NCI-H1436 treated with DMSO at 0.1 percent for 48 hours (cell line): ENCODE measurements around the gene ZNF469.

ENCODE experiments used
- DNase-seq: peaks from one replicate; lab custom pipeline; 2025; lab: John Stamatoyannopoulos, UW

Gene ZNF469

GRCh38 chr16:88378836-88379693 lies 3.7 kb upstream of the ZNF469 start:
- no peak for DNase-seq

DNA sequence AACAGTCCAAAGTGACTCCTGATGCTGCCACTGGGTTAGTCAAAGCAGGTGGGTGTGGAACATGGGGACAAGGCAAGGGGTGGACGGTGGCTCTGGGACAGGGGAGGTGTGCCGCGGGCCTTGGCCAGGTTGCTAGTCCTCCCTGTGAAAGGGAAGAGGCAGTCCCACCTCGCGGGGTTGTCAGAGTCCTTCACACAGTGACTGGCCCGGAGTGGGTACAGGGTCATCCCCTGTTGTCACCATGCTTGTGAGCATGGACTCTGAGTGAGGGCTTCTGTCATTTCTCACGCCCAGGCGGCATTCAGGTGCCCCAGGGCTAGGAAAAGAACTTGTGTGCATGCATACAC lies 3.1 kb upstream of the ZNF469 start:
- DNase-seq, result no peak

GRCh38 chr16:88380099-88380498 lies 2.7 kb upstream of the ZNF469 start:
- no peak for DNase-seq

- DNase-seq, result no peak
Observed at GRCh38 chr16:88380619-88381018, 2.1 kb upstream of the ZNF469 start.

- no peak for DNase-seq
Observed at GRCh38 chr16:88381820-88382451, 823 bp upstream of the ZNF469 start.

- DNase-seq, result no peak
Observed at GRCh38 chr16:88383401-88384221, 852 bp downstream of the ZNF469 start.

DNA sequence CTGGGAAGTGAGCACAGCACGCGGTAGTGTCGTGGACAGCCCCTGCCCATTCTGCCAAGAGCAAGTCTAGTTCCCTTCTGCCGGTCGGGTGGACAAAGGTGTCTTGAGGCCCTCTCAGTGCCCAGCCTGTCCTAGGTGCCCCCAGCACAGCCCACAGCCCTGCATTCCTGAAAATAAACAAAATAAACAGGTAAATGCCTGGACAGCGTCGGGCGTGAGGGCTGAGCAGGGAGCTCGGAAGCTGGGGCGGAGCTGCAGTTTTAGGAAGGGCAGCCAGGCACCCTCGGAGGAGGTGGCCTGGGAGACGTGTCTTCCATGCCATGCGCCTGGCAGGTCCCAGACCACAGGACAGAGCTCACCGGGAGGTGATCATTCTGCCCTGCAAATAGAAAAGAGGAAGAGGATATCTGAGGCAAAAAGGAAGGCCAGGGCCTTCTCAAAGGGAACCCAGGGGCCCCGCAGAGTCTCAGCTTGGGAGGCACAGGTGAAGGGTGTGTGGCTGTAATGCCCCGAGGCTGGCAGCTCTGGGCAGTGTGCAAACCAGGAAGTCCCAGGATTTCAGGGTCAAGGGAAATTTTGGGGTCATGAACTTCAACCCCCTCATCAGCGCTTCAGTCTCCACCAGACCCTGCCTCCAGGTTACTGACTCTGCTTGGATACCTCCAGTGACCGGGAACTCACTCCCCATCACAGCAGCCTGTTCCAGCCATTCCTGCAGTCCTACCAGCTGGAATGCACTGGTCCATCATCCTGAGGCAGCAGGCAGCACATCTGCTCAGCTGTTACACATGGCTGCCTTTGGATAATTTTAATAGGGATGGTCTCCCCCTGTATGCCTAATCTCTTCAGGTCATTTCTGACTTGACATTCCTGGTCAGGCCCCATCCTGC lies 1.7 kb downstream of the ZNF469 start:
- DNase-seq, result no peak

GRCh38 chr16:88385112-88385594 lies 2.4 kb downstream of the ZNF469 start:
- DNase-seq, result no peak

- no peak for DNase-seq
Observed at GRCh38 chr16:88385831-88386815, 3.4 kb downstream of the ZNF469 start.

DNA sequence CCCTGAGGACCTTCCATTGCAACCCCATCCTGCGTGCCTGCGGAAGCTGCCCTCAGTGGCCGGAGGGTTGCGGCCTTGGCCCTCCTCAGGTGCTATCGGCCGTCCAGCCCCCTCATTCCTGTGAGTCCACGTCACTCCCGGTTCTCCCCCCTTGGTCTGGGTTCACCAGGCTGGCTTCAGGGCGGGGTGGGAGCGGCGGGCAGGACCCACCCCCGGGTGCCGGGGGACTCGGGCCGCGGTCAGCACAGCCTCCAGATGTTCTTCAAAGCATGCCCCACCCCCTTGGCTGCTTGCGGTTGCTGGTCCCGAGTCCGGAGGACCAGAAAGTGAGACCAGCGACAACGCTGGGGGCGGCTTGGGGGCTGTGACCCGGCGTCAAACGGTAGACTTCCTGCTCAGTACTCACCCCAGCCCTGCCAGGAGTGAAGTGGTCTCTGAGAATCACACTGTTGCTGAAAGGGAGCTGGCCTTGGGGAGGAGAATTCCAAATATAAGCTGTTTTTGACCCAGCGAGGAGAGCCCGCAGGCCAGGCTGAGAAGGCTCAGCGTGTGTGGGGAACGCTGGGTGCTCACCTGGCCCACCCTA lies 4.5 kb downstream of the ZNF469 start:
- no peak for DNase-seq

GRCh38 chr16:88387941-88388627 lies 5.3 kb downstream of the ZNF469 start:
- DNase-seq, result no peak

- no peak for DNase-seq
Observed at GRCh38 chr16:88389191-88389590, 6.4 kb downstream of the ZNF469 start.

DNA sequence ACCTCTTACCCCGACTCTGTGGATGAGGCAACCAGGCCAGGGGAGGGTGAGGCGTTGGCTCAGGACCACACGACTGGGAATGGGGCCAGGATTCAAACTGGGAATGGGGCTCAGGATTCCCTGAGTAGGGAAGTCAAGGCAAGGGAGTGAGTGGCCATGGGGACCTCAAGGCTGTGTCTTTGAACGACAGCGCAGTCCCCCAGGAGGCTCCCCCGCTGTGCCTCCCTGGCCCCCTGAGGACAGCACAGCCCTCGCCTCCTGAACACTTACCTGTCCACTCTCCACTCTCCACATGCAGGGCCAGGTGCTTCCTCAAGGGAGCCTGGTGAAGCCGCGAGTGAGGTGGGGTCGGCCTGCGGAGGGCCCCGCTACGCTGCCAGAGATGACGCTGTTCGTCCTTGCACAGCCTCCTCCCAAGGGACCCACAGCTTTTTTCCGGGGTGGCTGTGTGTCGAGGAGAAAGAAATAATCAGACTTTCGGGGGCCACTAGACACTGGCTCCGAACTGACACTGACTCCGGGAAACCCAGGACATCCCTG lies 6.9 kb downstream of the ZNF469 start:
- no peak for DNase-seq

DNA sequence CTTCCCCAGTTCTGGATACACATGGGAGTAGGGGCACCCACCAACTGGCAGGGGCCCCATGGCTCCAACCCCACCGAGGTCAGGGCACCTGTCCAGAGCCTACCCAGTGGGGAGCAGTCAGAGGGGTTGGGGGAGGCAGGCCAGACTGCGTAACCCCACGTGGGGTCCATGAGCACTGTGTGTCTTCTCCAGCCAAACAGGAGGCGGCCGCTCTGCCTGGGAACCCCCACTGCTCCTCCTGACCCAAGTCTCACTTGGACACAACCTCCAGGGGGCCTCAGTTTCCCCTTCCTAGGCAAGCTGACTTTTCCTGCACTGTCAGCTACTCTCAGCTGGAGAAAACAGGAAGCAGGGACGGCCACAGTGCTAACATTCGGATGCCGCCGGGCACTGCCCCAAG lies 7.5 kb downstream of the ZNF469 start:
- no peak for DNase-seq

GRCh38 chr16:88390735-88391134 lies 8.0 kb downstream of the ZNF469 start:
- no peak for DNase-seq

GRCh38 chr16:88391144-88391850 lies 8.5 kb downstream of the ZNF469 start:
- DNase-seq, result no peak

GRCh38 chr16:88392111-88392510 lies 9.4 kb downstream of the ZNF469 start:
- DNase-seq, result no peak

DNA sequence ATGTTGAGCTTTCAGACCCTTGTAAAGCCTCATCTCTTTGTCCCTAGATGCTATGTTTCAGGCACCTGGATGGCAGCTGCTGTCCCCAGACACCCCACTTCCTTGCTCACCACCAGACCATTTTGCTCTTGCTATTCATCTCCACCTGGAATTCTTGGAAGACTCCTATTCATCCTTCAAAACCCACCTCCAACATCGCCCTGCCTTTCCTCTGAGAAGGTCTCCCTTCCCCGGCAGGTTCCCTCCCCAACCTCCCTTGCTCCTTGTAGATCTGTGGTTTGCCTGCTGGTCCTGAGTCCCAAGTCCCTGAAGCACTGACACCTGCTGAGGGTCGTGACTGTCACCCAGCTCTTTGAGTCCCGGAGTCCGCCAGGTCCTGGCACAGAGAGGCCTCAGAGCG lies 9.9 kb downstream of the ZNF469 start:
- DNase-seq, result no peak
